ES-I3 (cell line): ENCODE measurements around the gene C10orf90.

Experiments
- H3K36me3 ChIP-seq: 2 replicates; pipeline ENCODE4 v1.6.1; 2013; ENCODE audit warnings: mild to moderate bottlenecking, low read length, control low read depth, moderate library complexity; ENCODE audit not compliant: insufficient read depth
- H3K4me1 ChIP-seq: 2 replicates; pipeline ENCODE4 v1.6.1; 2013; ENCODE audit warnings: mild to moderate bottlenecking, control low read depth, low read length; ENCODE audit not compliant: insufficient read depth
- H3K9ac ChIP-seq: 2 replicates; pipeline ENCODE4 v1.6.1; 2013; ENCODE audit warnings: low read depth, mild to moderate bottlenecking, low read length, moderate library complexity
- H3K9me3 ChIP-seq: 2 replicates; pipeline ENCODE4 v1.6.1; 2013; ENCODE audit warnings: mild to moderate bottlenecking, low read length, moderate library complexity; ENCODE audit not compliant: control insufficient read depth, insufficient read depth

Gene C10orf90

DNA sequence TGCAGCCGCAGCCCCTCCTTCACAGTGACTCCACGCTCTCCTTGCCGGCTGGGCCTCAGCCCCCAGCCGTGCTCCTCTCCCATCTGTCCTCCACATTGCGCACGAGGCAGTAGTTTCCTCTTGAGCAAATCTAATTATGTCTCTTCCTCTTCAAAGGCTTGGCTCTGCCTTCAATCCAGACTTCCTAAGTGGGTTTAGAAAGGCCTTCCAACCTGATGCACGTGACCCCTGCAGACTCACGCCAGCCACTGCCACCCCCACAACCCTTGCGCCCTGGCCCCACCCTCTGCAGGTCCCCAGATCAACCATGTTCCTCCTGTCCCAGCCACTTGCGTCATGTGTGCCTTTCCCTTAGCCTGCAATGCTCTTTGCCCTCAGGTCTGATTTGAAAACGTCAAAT is 207.2 kb downstream of the C10orf90 start:
- Histone ChIP-seq H3K9me3 (no peaks in the 10 kb centered on the region), H3K36me3 (no peaks in the 10 kb centered on the region), H3K9ac (no peak overlapping the region), H3K4me1 (no peaks in the 10 kb centered on the region)

DNA sequence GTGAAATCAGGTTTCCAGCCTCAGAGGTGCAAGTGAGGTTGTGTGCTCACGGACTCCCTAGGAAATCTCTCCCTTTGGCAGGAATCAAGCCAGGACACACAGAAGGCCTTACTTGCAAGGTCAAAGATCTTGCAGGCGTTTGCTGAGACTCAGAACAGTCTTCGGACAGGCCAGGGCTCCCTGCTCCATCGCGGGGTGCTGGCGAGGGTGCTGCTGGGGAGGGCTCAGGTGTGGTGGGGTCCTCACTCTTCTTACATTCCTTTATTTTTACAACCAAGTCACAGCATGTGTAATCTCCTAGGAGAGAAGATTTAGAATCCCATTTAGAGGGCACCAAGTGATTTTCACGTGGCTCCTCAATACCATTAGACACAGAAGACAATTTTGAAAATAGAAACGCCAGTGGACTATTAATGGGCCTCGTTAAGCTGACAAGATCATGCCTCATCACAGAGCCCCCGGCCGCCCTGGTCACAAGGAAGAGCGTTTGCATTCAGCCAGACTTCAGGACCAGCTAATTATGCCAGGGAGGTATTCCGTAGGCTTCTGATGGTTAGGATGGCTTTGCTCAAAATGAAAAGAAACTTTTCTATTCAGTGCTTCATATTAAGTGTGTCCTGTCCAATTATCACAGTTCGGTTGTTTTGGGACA is 209.1 kb downstream of the C10orf90 start:
- Histone ChIP-seq H3K9ac (no peak overlapping the region), H3K36me3 (no peaks in the 10 kb centered on the region), H3K9me3 (no peaks in the 10 kb centered on the region), H3K4me1 (no peaks in the 10 kb centered on the region)

DNA sequence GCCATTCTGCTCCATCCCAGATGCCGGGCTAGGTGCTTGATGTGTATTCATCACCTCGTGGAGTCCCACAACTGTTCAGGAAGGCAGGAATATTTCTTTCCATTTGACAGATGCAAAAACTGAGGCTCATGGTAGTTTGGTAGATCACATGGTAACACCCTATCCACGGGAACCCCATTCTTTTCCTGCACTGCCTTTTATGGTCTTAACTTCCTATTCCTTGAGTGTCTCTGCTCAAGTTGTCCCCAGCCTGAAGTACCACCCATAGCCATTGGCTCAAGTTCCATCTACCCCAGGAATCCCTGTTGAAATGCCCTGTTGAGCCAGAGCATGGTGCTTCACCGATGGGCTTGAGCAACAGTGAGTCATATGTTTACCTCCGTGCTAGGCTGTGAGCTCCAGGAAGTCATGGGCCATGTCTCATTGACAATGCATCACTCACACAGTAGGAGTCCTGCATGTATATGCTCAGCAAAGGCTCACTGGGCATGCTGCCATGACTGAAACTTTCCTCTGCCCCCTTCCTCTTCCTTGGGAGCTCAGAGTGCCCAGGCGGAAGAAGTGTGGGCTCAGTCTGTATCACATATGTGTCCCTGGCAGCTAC is 210.5 kb downstream of the C10orf90 start:
- Histone ChIP-seq H3K9ac (no peak overlapping the region), H3K4me1 (no peaks in the 10 kb centered on the region), H3K36me3 (no peaks in the 10 kb centered on the region), H3K9me3 (no peaks in the 10 kb centered on the region)

DNA sequence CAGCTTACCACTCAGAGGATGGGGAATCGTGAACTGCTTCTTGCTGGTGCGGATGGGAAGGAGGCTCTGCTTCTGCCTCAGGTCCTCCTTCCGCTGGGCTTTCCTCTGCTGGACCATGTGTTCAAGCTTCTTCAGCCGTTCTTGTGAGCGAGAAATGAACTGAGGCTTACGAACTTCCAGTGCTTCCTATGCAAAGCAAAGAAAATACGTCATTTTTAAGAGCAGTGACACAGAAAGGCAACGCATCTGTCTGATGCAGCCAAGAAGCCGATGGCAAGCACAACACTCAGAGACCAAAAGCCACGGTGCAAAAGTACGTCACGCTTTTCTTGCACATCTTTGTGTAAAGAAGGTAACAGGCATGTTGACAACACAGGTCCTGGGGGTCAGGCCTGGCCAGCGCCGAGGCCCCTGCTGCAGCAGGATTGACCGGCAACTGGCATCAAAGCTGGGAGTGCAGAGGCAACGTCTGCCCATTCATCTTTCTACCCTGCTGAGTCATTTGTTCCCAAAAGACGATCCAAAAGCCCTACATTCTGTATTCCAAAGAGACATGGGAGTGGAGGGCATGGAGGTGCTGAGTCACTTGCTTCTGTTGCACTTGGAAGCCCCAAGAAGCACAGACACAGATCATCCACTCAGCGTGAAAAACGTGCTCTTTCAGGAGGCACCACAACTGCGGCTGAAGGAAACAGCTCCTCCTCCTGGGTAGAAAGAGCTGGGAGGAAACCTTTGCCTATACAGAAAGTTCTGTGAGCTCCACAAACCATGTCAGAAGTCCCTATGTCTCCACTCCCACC is 211.3 kb downstream of the C10orf90 start:
- Histone ChIP-seq H3K9ac (no peak overlapping the region), H3K9me3 (no peaks in the 10 kb centered on the region), H3K36me3 (no peaks in the 10 kb centered on the region)

DNA sequence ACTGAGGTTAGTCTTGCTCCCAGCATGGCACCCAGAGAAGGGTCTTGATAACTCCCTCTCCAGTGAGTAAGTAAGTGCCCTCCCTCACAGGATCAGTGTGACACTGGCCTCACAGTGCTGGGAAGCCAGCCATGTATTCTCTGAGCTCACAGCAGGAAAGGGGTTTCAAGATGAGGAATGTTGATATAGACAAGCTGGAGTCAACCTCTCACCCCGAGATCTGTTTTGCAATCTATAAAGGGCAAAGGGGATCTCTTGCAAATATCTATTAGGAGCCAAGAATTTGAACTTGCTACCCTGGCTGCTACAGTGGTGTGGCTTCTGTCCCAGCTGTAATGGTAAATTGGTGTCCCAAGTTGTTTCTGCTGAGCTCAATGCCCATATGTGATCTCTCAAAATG is 212.0 kb downstream of the C10orf90 start:
- no peaks in the 10 kb centered on the region for H3K9me3 ChIP-seq
- H3K9ac ChIP-seq, result no peak overlapping the region
- H3K4me1 ChIP-seq, result no peaks in the 10 kb centered on the region

More for the DNA sequence above, 211.3 kb downstream of the C10orf90 start:
- H3K4me1 ChIP-seq, result no peaks in the 10 kb centered on the region

DNA sequence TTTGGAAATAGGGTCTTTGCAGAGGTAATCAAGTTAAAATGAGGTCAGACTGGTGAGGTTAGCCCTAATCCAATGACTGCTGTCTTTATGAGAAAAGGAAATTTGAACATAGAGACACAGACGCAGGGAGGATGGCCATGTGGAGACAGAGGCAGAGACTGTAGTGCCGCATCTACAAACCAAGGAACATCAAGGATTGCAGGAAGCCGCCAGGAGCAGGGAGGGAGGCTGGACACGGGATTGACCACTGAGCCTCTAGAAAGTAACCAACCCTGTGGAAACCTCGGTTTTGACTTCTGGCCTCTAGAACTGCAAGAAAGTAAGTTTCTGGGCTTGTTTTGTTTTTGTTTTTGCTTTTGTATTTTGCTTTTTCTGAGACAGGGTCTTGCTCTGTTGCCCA is 213.9 kb downstream of the C10orf90 start:
- no peaks in the 10 kb centered on the region for H3K9me3 ChIP-seq
- no peaks in the 10 kb centered on the region for H3K4me1 ChIP-seq
- no peaks in the 10 kb centered on the region for H3K36me3 ChIP-seq
- no peak overlapping the region for H3K9ac ChIP-seq

More for the DNA sequence above, 212.0 kb downstream of the C10orf90 start:
- H3K36me3 ChIP-seq, result no peaks in the 10 kb centered on the region

DNA sequence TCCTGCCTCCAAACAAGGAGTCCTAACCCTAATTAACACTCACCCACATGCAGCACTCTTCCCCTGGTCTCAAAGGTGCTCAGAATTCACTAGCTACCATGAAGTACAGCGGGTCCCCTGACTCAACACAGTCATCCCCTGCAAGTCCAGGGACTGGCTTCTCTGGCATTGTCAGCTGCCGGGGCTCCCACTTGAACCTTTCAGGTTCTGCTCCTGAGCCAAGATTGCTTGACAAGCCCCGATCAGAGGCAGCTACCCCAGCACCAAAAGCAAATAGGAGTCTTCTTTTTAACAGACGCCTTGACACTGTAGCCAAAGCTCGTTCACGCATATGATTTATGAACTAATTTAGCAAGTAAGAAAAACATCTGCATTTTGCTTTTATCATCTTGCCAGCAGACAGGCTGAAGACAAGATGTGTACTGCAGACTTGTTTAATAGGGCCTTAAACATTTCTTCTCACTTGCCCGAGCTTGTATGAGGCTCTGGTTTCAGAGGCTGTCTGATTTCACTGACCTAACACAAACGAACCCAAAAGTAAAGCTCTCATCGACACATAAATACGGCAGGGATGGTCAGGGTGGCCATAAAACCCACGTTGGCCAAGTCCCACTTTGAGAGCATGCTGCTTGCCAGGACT is 214.6 kb downstream of the C10orf90 start:
- Histone ChIP-seq H3K4me1 (no peaks in the 10 kb centered on the region), H3K9ac (no peak overlapping the region), H3K36me3 (no peaks in the 10 kb centered on the region), H3K9me3 (no peaks in the 10 kb centered on the region)

DNA sequence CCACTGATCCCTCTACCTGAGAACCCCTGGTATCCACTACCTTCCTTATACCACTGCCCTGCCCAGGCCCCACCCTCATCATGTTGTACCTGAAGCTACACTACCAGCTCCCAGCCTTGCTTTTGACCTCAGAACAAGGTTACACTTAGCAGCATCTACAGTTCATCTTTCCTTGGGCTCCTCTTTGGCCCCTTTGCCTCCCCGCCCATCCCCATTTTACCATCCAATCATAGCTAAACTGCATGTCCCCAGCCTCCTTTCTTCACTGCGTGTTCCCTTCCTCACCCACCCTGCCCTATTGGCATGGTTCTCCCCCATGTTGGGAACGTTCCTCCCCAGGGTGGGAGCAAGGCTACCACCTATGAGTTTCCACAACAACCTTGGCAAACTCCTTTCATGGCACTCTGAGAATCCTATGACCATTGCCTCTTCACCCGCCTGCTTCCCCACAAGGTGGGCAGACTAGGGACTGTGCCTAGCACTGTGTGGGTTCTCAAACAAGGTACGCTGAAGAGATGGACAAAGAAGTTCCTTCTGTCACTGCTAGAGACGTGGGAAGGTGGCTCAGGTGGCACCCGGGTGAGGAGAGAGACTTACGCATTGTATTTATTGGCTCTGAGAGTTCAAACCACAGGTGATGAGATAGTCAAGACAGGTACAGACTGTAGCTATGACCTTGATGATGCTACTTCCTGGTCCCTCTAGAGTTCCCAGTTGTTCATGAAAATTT is 215.3 kb downstream of the C10orf90 start:
- no peaks in the 10 kb centered on the region for H3K36me3 ChIP-seq
- H3K9ac ChIP-seq, result no peak overlapping the region
- H3K9me3 ChIP-seq, result no peaks in the 10 kb centered on the region
- no peaks in the 10 kb centered on the region for H3K4me1 ChIP-seq

DNA sequence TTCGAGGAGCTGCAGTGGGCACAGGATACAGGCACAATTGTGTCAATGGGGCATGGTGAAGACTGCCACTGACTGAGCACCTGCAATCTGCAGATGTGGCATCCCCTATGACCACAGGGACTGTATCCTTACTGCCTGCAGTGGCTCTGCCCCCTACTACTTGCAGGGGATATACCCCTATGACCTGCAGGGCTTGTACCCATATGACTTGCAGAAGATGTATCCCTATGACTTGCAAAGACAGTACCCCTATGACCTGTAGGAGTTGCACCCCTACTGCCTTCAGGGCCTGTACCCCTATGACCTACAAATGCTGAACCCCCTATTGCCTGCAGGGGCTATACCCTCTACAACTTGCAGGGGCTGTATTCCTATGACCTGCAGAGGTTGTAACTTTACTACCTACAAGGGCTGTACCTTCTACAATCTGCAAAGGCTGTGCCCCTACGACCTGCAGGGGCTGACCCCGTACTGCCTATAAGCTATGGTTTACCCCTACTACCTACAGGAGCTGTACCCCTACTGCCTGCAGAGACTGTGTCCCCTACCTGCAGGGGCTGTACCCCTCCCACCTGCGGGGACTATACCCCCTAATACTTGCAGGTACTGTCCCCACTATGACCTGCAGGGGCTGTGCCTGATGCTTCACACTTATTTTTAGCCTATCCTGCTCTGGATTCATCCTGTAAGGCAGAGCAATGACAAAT is 216.3 kb downstream of the C10orf90 start:
- H3K9me3 ChIP-seq, result no peaks in the 10 kb centered on the region
- H3K36me3 ChIP-seq, result no peaks in the 10 kb centered on the region
- H3K4me1 ChIP-seq, result no peaks in the 10 kb centered on the region
- no peak overlapping the region for H3K9ac ChIP-seq

DNA sequence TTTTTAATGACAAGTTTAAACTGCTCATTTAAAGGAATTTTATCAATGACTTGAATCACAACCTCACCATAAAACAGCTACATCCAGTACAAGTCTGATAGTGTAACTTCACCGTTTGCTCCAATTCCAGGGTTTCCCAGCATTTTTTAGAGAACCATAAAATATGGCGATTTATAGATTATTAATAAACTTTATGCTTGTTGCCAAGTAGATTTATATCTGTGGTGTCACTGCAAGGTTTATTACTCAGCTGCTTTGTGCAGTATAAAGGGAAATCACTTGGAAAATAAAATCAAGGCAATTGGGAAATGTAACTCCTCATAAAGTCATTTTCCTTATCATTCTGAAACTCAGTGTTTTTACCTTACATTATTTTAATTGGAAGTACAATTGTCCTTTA is 218.2 kb downstream of the C10orf90 start:
- H3K4me1 ChIP-seq, result no peaks in the 10 kb centered on the region
- no peaks in the 10 kb centered on the region for H3K9me3 ChIP-seq
- no peak overlapping the region for H3K9ac ChIP-seq
- H3K36me3 ChIP-seq, result no peaks in the 10 kb centered on the region

DNA sequence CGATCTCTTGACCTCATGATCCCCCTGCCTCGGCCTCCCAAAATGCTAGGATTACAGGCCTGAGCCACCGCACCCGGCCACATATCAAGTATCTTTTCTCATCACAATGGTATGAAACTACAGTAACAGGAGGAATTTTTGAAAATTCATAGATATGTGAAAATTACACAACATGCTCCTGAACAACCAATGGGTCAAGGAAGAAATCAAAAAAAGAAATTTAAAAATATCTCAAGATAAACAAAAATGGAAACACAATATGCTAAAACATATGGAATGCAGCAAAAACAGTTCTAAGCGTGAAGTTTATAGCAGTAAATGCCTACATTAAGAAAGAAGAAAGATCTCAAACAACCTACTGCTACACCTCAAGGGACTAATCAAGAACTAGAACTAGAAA is 222.4 kb downstream of the C10orf90 start:
- no peaks in the 10 kb centered on the region for H3K9me3 ChIP-seq
- no peaks in the 10 kb centered on the region for H3K36me3 ChIP-seq
- no peaks in the 10 kb centered on the region for H3K4me1 ChIP-seq
- no peak overlapping the region for H3K9ac ChIP-seq

DNA sequence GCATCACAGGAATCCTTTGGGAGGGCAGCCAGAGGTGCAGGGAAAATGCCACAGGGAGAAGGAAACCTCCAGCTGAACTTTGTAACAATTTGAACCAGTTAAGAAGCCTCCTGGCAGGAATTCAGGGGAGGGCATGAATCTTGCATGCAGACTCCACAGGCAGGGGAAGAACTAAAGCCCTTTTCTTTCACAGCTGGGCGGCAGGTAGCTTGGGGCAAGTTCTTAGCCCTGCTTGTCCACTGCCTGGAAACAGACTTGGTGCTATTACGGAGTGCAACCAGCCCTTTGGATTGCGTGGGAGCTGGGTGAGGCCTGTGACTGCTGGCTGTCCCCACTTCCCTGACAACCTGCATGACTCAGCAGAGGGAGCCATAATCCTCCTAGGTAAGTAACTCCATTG is 230.6 kb downstream of the C10orf90 start:
- Histone ChIP-seq H3K9me3 (no peaks in the 10 kb centered on the region), H3K36me3 (no peaks in the 10 kb centered on the region), H3K4me1 (no peaks in the 10 kb centered on the region), H3K9ac (no peak overlapping the region)

DNA sequence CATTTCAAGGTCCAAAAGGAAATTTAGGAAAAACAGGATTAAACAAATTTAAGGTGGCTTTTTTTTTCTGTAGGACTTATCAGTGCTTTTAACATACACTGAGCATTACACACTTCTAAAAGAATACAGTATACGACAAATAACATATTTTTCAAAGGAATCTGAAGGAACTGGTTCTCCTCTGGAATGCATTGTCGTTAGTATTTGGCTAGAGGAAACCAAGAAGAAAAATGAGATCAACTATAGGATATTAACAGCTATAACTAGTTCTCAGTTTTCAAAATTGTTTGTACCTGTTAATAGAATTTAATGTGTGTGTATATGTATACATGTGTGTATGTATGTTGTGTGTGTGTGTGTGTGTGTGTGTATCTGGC is 232.1 kb downstream of the C10orf90 start:
- Histone ChIP-seq H3K9me3 (0 out of 2 replicates have a peak, but pooled peaks cover 2% of the 10 kb centered on the region), H3K36me3 (no peaks in the 10 kb centered on the region), H3K9ac (no peak overlapping the region), H3K4me1 (no peaks in the 10 kb centered on the region)
